ENCODE data around the gene SDK1.

- TF ChIP-seq EZH2 (IDR thresholded peaks at IDR 0.05; ENCODE audit: insufficient read depth, poor library complexity, severe bottlenecking) (no peak), EZH2phosphoT487 (IDR thresholded peaks at IDR 0.05; ENCODE audit: insufficient read depth, low read depth) (no peak)
Observed at GRCh38 chr7:3879355-3880075, 578.5 kb downstream of the SDK1 start.

Measured in GM23248 (cell line).